NOMO-1 treated with DMSO at 0.1 percent for 48 hours (cell line): ENCODE results near the gene TXK.
A peak's percentile ranks its signal among the peaks of the same experiment; 100 is the strongest.
"Not testable (repeated sequence)": the region's sequence is repeated elsewhere in the genome, so short reads cannot be mapped to it uniquely, and the experiment has no call there.

ENCODE experiments used
- DNase-seq: peaks from one replicate; lab custom pipeline; 2025; ENCODE audit not compliant: unreplicated experiment; lab: John Stamatoyannopoulos, UW

Gene TXK

DNA sequence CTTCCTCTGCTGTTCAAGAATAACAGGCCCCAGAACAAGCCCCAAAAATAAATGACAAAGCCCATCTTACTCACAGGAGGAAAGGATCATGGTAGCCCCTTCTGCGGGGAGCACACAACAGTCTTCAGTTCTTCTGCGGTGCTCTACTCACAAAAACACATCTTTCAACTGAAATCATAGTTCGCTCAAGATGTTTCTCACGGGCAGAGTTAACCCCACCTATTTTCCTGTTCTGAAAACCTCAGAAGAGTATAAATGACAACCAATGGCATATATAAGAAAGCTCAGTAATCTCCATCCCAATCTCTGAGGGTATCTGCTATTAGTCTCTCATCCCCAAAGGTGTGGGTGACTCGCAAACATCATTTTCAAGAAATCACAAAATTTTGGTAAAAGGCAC lies at the start of gene TXK:
Gene TXK, minus strand, starts transcription at position 170 of the 400 bp plus-strand sequence. Its CDS starts 80 bp downstream, at position 90.
- DNase-seq = no peak

DNA sequence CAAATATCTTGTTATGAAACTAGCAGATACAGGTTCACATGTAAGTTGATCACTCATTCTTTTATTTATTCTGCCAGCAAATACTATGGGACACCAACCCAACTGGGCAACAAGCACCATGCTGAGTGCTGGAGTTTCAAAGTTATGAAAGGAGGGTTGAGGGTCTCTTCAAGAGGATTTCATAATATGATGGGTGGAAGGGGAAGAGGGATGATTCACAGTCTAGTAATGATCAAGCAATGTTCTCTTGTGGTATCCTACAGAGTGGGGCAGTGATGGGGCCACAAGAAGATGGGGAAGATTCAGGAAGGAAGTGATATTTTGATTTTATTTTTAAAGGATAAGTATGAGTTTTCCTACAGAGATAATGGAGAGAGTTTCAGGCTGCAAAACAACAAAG lies 46.2 kb upstream of the TXK start:
- peak; percentile 83 for DNase-seq

DNA sequence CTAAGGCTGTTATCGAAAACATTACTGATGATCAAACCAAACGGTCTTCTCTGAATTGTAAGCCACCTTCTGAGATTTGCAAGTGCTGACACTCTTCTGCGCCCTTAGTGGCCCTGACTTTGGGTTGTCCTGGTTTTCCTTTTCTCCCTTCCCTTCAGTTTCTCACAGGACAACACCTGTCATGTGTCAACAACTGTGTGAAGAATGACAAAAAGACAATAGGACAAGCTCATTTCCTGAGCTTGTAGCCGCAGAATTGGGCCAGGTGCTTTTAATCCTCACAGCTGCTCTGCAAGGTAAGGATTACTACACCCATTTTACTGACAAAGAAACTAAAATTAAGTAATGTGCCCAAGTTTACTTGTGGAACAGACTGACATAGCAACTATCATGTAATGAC lies 44.9 kb upstream of the TXK start:
- DNase-seq = no peak

GRCh38 chr4:48175806-48176205 lies 41.8 kb upstream of the TXK start:
- no peak for DNase-seq

GRCh38 chr4:48175328-48175727 lies 41.3 kb upstream of the TXK start:
- no peak for DNase-seq

DNA sequence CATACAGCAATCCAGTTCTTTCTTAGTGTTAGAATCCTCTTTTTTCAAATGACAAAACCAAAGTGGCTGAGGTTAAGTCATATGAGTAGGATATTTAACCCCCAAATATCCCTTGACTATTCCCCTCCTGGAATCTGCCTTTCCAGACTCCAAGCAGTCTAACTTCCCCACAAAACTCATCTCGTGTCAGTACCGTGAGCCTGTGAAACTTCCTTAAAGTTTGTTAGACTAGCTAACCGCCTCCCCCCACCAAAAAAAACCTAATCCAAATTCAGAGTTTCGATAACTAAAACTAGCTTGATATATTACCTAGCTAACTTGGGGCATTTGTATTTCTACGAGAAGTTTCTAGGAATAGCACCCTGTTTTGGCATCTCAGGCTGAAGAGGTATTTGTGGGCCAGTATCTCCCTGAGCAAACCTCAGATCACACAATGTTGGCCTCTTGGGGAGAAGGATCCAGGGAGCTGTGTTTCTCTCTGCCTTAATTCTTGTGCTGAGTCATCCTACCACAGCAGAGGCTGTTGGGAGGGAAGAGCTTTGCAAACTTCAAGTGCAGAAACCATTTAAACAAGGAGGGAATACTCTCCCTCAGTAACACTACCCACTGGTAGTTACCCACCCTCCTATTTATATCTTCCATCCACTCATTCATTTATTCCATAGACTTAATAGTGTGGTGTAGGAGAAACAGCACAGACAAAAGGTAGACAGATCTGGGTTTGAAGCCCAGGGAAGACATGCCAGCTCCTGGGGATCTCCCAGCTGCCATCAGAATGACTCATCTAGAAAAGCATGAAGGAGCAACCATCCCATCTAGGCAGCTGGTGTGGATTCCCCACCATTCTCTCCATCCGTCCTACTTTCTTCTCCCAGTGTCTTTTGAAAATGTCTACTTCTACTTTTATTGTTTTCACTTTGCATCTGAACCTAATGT lies 39.3 kb upstream of the TXK start:
- no peak for DNase-seq

DNA sequence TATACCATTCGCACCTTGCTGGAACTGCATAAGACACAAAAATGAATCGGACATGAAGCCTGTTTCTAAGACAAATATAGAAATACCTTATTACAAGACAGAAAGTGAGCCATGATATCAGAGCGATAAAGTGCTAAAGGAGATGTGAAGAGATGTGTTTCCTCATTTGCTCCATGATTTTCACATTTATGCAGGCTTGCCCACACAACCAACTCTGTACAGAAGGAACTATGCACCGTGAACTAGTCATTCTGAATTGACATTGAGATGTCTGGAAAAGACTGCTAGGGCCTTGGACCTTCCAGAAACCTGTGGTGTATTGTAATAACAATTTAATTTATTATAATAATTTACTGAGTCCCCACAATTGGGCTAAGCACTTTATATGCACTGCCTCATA lies 38.6 kb upstream of the TXK start:
- no peak for DNase-seq

GRCh38 chr4:48169636-48170035 lies 35.6 kb upstream of the TXK start:
- DNase-seq = no peak

DNA sequence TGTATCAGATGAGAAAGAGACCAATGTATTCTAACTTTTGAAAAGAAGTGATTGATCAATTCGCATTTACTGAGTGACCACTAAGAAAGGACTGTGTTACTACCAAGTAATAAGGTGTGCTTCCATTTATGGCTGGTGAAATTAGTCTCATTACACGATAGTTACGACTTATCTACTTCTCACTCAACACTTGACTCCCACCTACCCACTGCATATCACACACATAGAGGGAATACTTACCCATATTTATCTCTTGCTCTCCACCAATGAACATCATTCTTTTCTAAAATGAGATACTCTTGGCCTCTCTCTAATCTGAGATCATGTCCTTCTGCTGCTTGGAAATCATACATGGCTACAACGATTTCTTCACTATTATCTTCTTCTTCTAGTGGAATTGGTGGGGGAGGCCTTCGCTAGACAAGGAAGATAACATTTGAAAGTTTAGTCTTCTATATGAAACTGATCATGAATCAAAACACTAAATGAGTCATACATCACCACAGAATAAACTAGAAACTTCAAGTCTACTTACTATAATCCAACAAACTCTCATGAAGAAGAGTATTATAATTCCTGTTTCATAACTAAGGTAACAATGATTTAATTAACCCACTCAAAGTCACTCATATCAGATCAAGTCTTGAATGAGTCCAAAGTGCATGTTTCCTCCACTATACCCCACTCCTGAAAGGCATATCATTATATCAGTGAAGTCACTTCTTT lies 33.7 kb upstream of the TXK start:
- no peak for DNase-seq

- not testable (repeated sequence) for DNase-seq
Observed at GRCh38 chr4:48164561-48164960, 30.5 kb upstream of the TXK start.

DNA sequence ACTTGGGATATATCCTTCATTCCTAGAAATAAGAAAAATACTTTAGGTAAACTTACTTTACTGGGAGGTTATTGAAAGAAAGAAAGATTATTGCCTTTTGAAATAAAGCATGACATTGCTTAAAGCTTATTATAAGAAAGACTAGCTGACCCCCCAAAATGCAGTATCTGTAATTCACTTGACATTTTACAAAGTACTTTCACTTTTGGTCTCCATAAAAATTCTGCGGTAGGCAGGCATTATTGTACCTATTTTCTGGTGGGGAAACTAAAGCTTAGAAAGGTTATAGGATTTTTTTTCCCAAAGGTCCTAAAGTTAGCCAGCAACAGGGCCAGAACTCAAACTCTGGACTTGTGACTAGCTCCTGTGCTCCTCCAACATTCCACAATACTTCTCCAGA lies 29.7 kb upstream of the TXK start:
- DNase-seq = no peak

- no peak for DNase-seq
Observed at GRCh38 chr4:48162162-48162561, 28.1 kb upstream of the TXK start.

- DNase-seq = no peak
Observed at GRCh38 chr4:48157271-48157670, 23.2 kb upstream of the TXK start.

GRCh38 chr4:48156423-48156822 lies 22.4 kb upstream of the TXK start:
- DNase-seq = no peak

DNA sequence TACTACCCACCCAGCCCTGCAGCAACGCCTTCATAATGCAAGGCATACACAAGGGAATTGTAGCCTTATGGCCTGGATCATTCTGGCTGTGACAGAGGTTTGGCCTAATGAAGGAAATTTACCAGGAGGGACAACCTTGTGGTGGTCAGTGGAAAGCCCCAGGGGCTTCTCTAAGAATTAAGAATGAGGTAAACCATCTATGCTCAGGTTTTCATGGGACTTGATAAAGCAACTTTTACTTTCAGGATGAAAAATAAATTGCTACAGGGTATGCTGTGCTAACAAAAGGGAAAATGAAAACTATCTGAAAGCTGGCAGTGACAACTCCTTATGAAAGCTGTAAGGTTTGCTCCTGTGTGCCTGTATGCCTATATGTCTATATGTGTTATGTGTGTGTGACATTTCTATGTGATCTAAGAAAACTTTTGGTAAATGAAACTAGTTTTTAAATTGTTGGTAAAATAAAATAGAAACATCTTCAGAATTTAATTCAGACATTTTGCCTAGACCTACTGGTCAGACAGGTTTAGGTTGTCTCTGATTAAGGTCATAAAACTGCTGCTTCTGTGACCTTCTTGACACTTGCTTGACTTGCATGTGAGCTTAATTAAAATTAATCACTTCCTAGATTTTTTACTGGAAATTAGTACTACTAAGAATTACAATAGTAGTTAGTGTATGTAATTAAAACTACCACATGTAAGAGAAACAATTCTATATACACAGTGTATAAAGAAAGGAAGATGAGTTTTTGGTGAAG lies 19.9 kb upstream of the TXK start:
- DNase-seq = no peak

GRCh38 chr4:48152259-48152658 lies 18.2 kb upstream of the TXK start:
- no peak for DNase-seq

DNA sequence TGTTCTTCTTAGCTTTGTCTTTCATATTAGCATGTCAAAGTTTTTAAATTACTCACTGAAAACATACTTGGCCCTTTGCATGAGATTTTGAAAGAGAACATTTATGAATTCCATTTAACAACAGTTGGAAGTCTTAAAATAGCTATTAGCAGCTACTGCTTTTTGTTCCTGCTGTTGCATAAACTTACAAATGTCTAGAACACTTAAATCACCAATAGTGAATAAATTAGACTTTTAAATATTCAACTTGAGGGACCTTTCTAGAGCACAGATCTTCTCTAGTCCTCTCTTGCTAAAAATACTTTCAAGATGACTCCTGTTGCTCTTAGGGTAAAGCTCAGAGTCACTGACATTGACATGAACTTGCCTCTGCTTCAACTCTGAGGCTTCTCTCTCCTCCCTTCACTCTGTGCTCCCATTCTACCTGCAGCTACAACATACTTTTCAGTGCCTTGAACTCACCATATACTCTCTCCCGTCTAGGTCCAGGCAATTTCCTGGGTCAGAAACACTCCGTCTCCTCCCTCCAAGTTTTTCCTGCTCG lies 15.8 kb upstream of the TXK start:
- DNase-seq = no peak

- no peak for DNase-seq
Observed at GRCh38 chr4:48147621-48148020, 13.6 kb upstream of the TXK start.

GRCh38 chr4:48141048-48141447 lies 7.0 kb upstream of the TXK start:
- peak; percentile 58 for DNase-seq

- DNase-seq = no peak
Observed at GRCh38 chr4:48139691-48140090, 5.6 kb upstream of the TXK start.

- no peak for DNase-seq
Observed at GRCh38 chr4:48138936-48139335, 4.9 kb upstream of the TXK start.
